T-cell (primary cell): ENCODE measurements around the gene EFCAB3. TPM values are rescaled to one million over a fixed set of nuclear protein-coding genes. Genes with fewer than 3 reads are reported as not detected.

Experiments
- ATAC-seq, 4 experiments: fragments of 200-7000 bp in 3 of 4; fragments of 150-1000 bp in 1 of 4; cut with Tn5 transposase; replicated peaks in 1 of 4; 1 replicate in 3 of 4; 2 replicates in 1 of 4; pipeline ENCODE4 v1.10.0; 2021; ENCODE audit warnings: moderate library complexity in 3 of 4, mild to moderate bottlenecking in 2 of 4, moderate number of reproducible peaks in 1 of 4
- CTCF ChIA-PET, 2 donors: fragments of 300-600 bp; sonication (Branson Sonifier 250); formaldehyde crosslinking; loops; one replicate each; lab custom pipeline; 2022; ENCODE audit warnings: antibody characterized with exemption in 2 of 2; lab: Charles Lee
- POLR2A ChIA-PET, 2 donors: fragments of 300-600 bp; sonication (Branson Sonifier 250); formaldehyde crosslinking; loops; one replicate each; lab custom pipeline; 2022; ENCODE audit warnings: antibody characterized with exemption in 2 of 2; lab: Charles Lee
- DNase-seq, 35 experiments: peaks; one replicate each; pipeline versions ENCODE4 v3.0.0 to v3.0.0-alpha.2; 2013 to 2023
- H3K27ac ChIP-seq: one replicate; pipeline ENCODE4 v1.5.1; 2013; ENCODE audit warnings: low read length
- H3K27me3 ChIP-seq, 2 experiments: replicated peaks in 1 of 2; 1 replicate in 1 of 2; 2 replicates in 1 of 2; pipeline versions ENCODE4 v1.6.1 to v1.7.0; 2013; ENCODE audit warnings: low read length in 1 of 2, mixed read lengths in 1 of 2; ENCODE audit not compliant: control insufficient read depth in 2 of 2, insufficient read depth in 2 of 2; ENCODE audit errors: extremely low read depth in 1 of 2
- H3K36me3 ChIP-seq, 2 donors: 1 replicate in 1 of 2; 2 replicates in 1 of 2; pipeline versions ENCODE4 v1.6.1 to v1.7.0; 2013; ENCODE audit warnings: low read length in 1 of 2; ENCODE audit not compliant: control insufficient read depth in 2 of 2, insufficient read depth in 1 of 2; ENCODE audit errors: extremely low read depth in 1 of 2
- H3K4me1 ChIP-seq, 2 experiments: 1 replicate in 1 of 2; 2 replicates in 1 of 2; pipeline versions ENCODE4 v1.6.1 to v1.7.0; 2013; ENCODE audit warnings: low read length in 2 of 2, mixed read lengths in 1 of 2; ENCODE audit not compliant: insufficient read depth in 2 of 2, control insufficient read depth in 1 of 2; ENCODE audit errors: extremely low read depth in 1 of 2
- H3K4me3 ChIP-seq, 2 donors: 1 replicate in 1 of 2; 2 replicates in 1 of 2; pipeline versions ENCODE4 v1.5.1 to v1.7.0; 2013; ENCODE audit warnings: mild to moderate bottlenecking in 2 of 2, low read length in 1 of 2, moderate library complexity in 1 of 2; ENCODE audit not compliant: control insufficient read depth in 1 of 2; ENCODE audit errors: extremely low read depth in 1 of 2
- H3K9me3 ChIP-seq: 2 replicates; pipeline ENCODE4 v1.7.0; 2013
- H3K27ac Mint-ChIP-seq, 2 donors: one replicate each; pipeline ENCODE4 v1.8.0; 2020 to 2021; ENCODE audit warnings: mild to moderate bottlenecking in 2 of 2, mixed read lengths in 2 of 2
- H3K27me3 Mint-ChIP-seq, 2 donors: one replicate each; pipeline ENCODE4 v1.8.0; 2021 to 2022; ENCODE audit warnings: mixed read lengths in 2 of 2
- H3K36me3 Mint-ChIP-seq: one replicate; pipeline ENCODE4 v1.8.0; 2021; ENCODE audit warnings: mixed read lengths
- H3K4me1 Mint-ChIP-seq, 3 donors: one replicate each; pipeline ENCODE4 v1.8.0; 2020 to 2022; ENCODE audit warnings: mixed read lengths in 3 of 3, mild to moderate bottlenecking in 1 of 3
- H3K4me3 Mint-ChIP-seq, 3 donors: one replicate each; pipeline ENCODE4 v1.8.0; 2020 to 2022; ENCODE audit warnings: mild to moderate bottlenecking in 3 of 3, mixed read lengths in 3 of 3, moderate library complexity in 3 of 3
- H3K9me3 Mint-ChIP-seq, 3 donors: one replicate each; pipeline ENCODE4 v1.8.0; 2020 to 2022; ENCODE audit warnings: mixed read lengths in 3 of 3
- WGBS: methylation state at CpG from one replicate; pipeline ENCODE4 v1.1.5; 2013; ENCODE audit warnings: missing lambda C conversion rate; ENCODE audit not compliant: insufficient coverage; 5-methylcytosine and 5-hydroxymethylcytosine counted together
- total RNA-seq, 35 experiments: library from RNA in 6 of 35; stranded (reverse) in 6 of 35; fragments of 120-200 nt in 1 of 35; gene quantifications; one replicate each; pipeline versions ENCODE4 v1.2.1 to v1.2.4 and lab custom pipeline; 2013 to 2026

The EFCAB3 gene
- total RNA-seq (not detected), total RNA-seq (lab: John Stamatoyannopoulos, UW) (0 reads per million in 29 experiments)
- not detected for total RNA-seq (2013)

- no peaks in the 10 kb centered on the region for H3K9me3 ChIP-seq
- Mint-ChIP-seq H3K4me3 (no peak within 1 kb of the TSS), H3K27me3 (peaks cover 16% of the 10 kb centered on the region in 2 donors), H3K36me3 (no peaks in the 10 kb centered on the region), H3K4me1 (no peaks in the 10 kb centered on the region), H3K27ac (no peak within 1 kb of the TSS), H3K9me3 (no peaks in the 10 kb centered on the region)
- ATAC-seq (no peak), DNase-seq (no peak)
- no peaks in the 10 kb centered on the region for H3K4me1 ChIP-seq
- no CpG with 5 or more reads among the region's 3 CpGs for WGBS
- H3K4me3 ChIP-seq, result no peak within 1 kb of the TSS
- H3K27me3 ChIP-seq, result peaks cover 0 to 17% of the 10 kb centered on the region in 2 experiments
- POLR2A ChIA-PET, result no interaction called here
- no peaks in the 10 kb centered on the region for H3K36me3 ChIP-seq
- CTCF ChIA-PET, result no interaction called here
- H3K27ac ChIP-seq, result no peak within 1 kb of the TSS
Measured at GRCh38 chr17:62380253-62380652, at the start of gene EFCAB3. TSS of gene EFCAB3 (plus strand) at chr17:62380553. CDS start at chr17:62382980, 2,427 bp downstream.

DNA sequence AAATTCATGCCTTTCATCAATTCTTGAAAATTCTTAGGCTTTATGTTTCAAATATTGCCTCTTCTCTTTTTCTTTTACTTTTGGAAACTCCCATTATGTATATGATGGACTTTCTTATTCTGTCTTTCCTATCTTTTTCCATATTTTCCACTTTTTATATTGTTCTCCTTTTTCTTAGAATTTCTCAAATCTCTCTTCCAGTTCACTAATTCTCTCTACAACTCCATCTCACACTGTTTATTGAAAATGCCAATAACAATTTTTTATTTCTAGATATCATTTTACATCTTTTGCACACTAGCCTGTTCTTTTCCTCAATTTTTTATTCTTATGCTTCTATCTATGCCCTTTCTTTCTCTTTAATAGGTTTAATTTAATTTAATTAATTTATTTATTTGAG lies 43.8 kb upstream of the EFCAB3 start:
- Mint-ChIP-seq H3K4me1 (no peaks in the 10 kb centered on the region), H3K9me3 (peaks cover 5 to 8% (median 5%) of the 10 kb centered on the region in 3 donors), H3K27me3 (peaks cover 0 to 12% of the 10 kb centered on the region in 2 donors), H3K4me3 (no peak overlapping the region), H3K27ac (no peak overlapping the region), H3K36me3 (no peaks in the 10 kb centered on the region)
- H3K27ac ChIP-seq, result no peak overlapping the region
- H3K4me1 ChIP-seq, result no peaks in the 10 kb centered on the region
- no peak for ATAC-seq
- H3K4me3 ChIP-seq, result no peak overlapping the region
- ChIA-PET CTCF (no interaction called here), POLR2A (no interaction called here)
- DNase-seq, result no peak
- H3K27me3 ChIP-seq, result peaks cover 0 to 2% of the 10 kb centered on the region in 2 experiments
- H3K9me3 ChIP-seq, result peaks cover 2% of the 10 kb centered on the region
- no peaks in the 10 kb centered on the region for H3K36me3 ChIP-seq

- no peak overlapping the region for H3K27ac Mint-ChIP-seq
- ATAC-seq, result no peak
- DNase-seq, result no peak
- no CpG with 5 or more reads among the region's 3 CpGs for WGBS
- Histone ChIP-seq H3K27me3 (peaks cover 0 to 2% of the 10 kb centered on the region in 2 experiments), H3K4me3 (no peak overlapping the region), H3K9me3 (no peaks in the 10 kb centered on the region), H3K36me3 (no peaks in the 10 kb centered on the region), H3K27ac (no peak overlapping the region), H3K4me1 (no peaks in the 10 kb centered on the region)
- H3K27me3 Mint-ChIP-seq, result peaks cover 33 to 41% of the 10 kb centered on the region in 2 donors
- H3K36me3 Mint-ChIP-seq, result no peaks in the 10 kb centered on the region
- no peaks in the 10 kb centered on the region for H3K9me3 Mint-ChIP-seq
- ChIA-PET POLR2A (no interaction called here), CTCF (no interaction called here)
- H3K4me3 Mint-ChIP-seq, result no peak overlapping the region
- H3K4me1 Mint-ChIP-seq, result no peaks in the 10 kb centered on the region
Measured at GRCh38 chr17:62343764-62344270, 36.5 kb upstream of the EFCAB3 start.

DNA sequence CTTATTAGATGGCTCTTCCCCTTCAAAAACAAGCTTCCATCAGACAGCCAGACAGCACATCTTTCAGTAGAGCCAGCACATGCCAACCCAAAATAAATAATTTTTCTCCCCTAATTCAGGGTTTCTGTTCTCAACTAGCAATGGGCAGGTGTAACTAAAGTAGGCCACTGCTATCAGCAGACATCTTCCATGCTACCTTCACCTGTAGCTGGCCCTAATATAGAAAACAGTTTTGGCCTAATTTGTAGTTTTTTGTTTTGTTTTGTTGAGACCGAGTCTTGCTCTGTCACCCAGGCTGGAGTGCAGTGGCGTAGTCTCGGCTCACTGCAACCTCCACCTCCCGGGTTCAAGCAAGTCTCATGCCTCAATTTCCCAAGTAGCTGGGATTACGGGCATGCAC lies 29.2 kb upstream of the EFCAB3 start:
- POLR2A ChIA-PET, result no interaction called here
- ATAC-seq (no peak), DNase-seq (no peak)
- peaks cover 0 to 15% of the 10 kb centered on the region in 2 experiments for H3K27me3 ChIP-seq
- H3K9me3 ChIP-seq, result no peaks in the 10 kb centered on the region
- Mint-ChIP-seq H3K4me3 (no peak overlapping the region), H3K4me1 (no peaks in the 10 kb centered on the region), H3K36me3 (no peaks in the 10 kb centered on the region), H3K27ac (no peak overlapping the region), H3K9me3 (no peaks in the 10 kb centered on the region), H3K27me3 (peaks cover 39 to 52% of the 10 kb centered on the region in 2 donors)
- H3K36me3 ChIP-seq, result no peaks in the 10 kb centered on the region
- no peaks in the 10 kb centered on the region for H3K4me1 ChIP-seq
- 100% methylated on average over 1 of the region's 5 CpGs for WGBS
- no peak overlapping the region for H3K27ac ChIP-seq
- no peak overlapping the region for H3K4me3 ChIP-seq
- CTCF ChIA-PET, result no interaction called here

GRCh38 chr17:62366191-62366590 lies 14.2 kb upstream of the EFCAB3 start:
- Histone ChIP-seq H3K4me1 (no peaks in the 10 kb centered on the region), H3K9me3 (no peaks in the 10 kb centered on the region), H3K4me3 (no peak overlapping the region), H3K36me3 (no peaks in the 10 kb centered on the region), H3K27me3 (peaks cover 0 to 4% of the 10 kb centered on the region in 2 experiments), H3K27ac (no peak overlapping the region)
- H3K9me3 Mint-ChIP-seq, result no peaks in the 10 kb centered on the region
- peaks cover 9 to 12% of the 10 kb centered on the region in 2 donors for H3K27me3 Mint-ChIP-seq
- ChIA-PET POLR2A (no interaction called here), CTCF (no interaction called here)
- H3K4me3 Mint-ChIP-seq, result no peak overlapping the region
- no peak for DNase-seq
- H3K36me3 Mint-ChIP-seq, result no peaks in the 10 kb centered on the region
- H3K27ac Mint-ChIP-seq, result no peak overlapping the region
- no CpG with 5 or more reads among the region's 2 CpGs for WGBS
- no peak for ATAC-seq
- H3K4me1 Mint-ChIP-seq, result no peaks in the 10 kb centered on the region

DNA sequence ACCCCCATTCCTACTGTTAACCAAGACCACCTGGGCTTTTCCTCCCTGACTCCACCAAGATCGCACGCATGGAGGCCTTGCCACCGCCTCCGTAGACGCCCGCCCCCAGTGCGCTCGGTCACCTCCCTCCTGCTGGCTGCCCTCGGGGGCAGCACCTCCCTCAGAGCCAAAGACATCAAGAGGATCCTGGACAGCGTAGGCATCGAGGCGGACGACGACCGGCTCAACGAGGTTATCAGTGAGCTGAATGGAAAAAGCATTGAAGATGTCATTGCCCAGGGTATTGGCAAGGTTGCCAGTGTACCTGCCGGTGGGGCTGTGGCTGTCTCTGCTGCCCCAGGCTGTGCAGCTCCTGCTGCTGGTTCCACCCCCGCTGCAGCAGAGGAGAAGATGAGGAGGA lies 1.2 kb downstream of the EFCAB3 start:
- H3K4me3 Mint-ChIP-seq, result no peak overlapping the region
- H3K27ac Mint-ChIP-seq, result no peak overlapping the region
- ATAC-seq (no peak), DNase-seq (no peak)
- no peaks in the 10 kb centered on the region for H3K36me3 ChIP-seq
- H3K4me3 ChIP-seq, result no peak overlapping the region
- H3K27me3 ChIP-seq, result peaks cover 0 to 17% of the 10 kb centered on the region in 2 experiments
- no peaks in the 10 kb centered on the region for H3K4me1 ChIP-seq
- no peaks in the 10 kb centered on the region for H3K9me3 ChIP-seq
- H3K27ac ChIP-seq, result no peak overlapping the region
- H3K9me3 Mint-ChIP-seq, result no peaks in the 10 kb centered on the region
- 96% methylated on average over 17 of the region's 18 CpGs for WGBS
- no peaks in the 10 kb centered on the region for H3K4me1 Mint-ChIP-seq
- H3K27me3 Mint-ChIP-seq, result peaks cover 13 to 18% of the 10 kb centered on the region in 2 donors
- H3K36me3 Mint-ChIP-seq, result no peaks in the 10 kb centered on the region
- CTCF ChIA-PET, result no interaction called here
- POLR2A ChIA-PET, result no interaction called here

- POLR2A ChIA-PET, result no interaction called here
- H3K4me3 Mint-ChIP-seq, result no peak overlapping the region
Measured at GRCh38 chr17:62388856-62389255, 8.5 kb downstream of the EFCAB3 start.

More at GRCh38 chr17:62388856-62389255, 8.5 kb downstream of the EFCAB3 start:
- no peaks in the 10 kb centered on the region for H3K9me3 ChIP-seq
- 0% methylated on average over 1 of the region's 1 CpG for WGBS
- Mint-ChIP-seq H3K9me3 (no peaks in the 10 kb centered on the region), H3K4me1 (no peaks in the 10 kb centered on the region), H3K27me3 (peaks cover 24 to 41% of the 10 kb centered on the region in 2 donors), H3K36me3 (no peaks in the 10 kb centered on the region), H3K27ac (no peak overlapping the region)
- DNase-seq, result no peak
- CTCF ChIA-PET, result no interaction called here
- no peaks in the 10 kb centered on the region for H3K4me1 ChIP-seq
- H3K36me3 ChIP-seq, result no peaks in the 10 kb centered on the region
- H3K27ac ChIP-seq, result no peak overlapping the region
- ATAC-seq, result no peak
- H3K4me3 ChIP-seq, result no peak overlapping the region
- H3K27me3 ChIP-seq, result peaks cover 0 to 7% of the 10 kb centered on the region in 2 experiments
